ENCODE measurements around the gene MDP1. TPM values are rescaled to one million over a fixed set of nuclear protein-coding genes. Genes with fewer than 3 reads are reported as not detected.

Gene MDP1
- polyA plus RNA-seq, 1 experiment = 19.3 TPM

- DNase-seq (ENCODE audit: low read depth) = no peak
- ChIA-PET CTCF (interaction anchor here (1.2 to 1.6 kb wide), 3 partner anchors 24 to 127 kb away, joined by 3 to 4 read pairs (median 4); partner anchors contain the start of gene IRF9), POLR2A (no interaction called here)
- no peak for TF ChIP-seq CTCF (IDR thresholded peaks at IDR 0.05; ENCODE audit: insufficient read depth, low read depth, low read length)
- Histone ChIP-seq H3K27me3 (ENCODE audit: control insufficient read depth, insufficient read depth, low read length) (no peaks in the 10 kb centered on the region), H3K4me3 (ENCODE audit: low read depth, low read length) (no peak overlapping the region), H3K36me3 (ENCODE audit: control insufficient read depth, insufficient read depth, low read length) (peaks cover 44% of the 10 kb centered on the region)
Observed at GRCh38 chr14:24185026-24185425, 30.8 kb downstream of the MDP1 start.

GRCh38 chr14:24184104-24184970 is 31.5 kb downstream of the MDP1 start:
- Histone ChIP-seq H3K36me3 (ENCODE audit: control insufficient read depth, insufficient read depth, low read length) (peaks cover 45% of the 10 kb centered on the region), H3K4me3 (ENCODE audit: low read depth, low read length) (no peak overlapping the region), H3K27me3 (ENCODE audit: control insufficient read depth, insufficient read depth, low read length) (no peaks in the 10 kb centered on the region)
- TF ChIP-seq CTCF (IDR thresholded peaks at IDR 0.05; ENCODE audit: insufficient read depth, low read depth, low read length) = no peak
- POLR2A ChIA-PET = no interaction called here
- CTCF ChIA-PET = interaction anchor here (1.6 kb wide), 1 partner anchor 126 kb away, joined by 4 read pairs; no protein-coding TSS in a partner anchor
- DNase-seq (ENCODE audit: low read depth) = no peak

- peaks cover 55% of the 10 kb centered on the region for H3K36me3 ChIP-seq (ENCODE audit: control insufficient read depth, insufficient read depth, low read length)
- POLR2A ChIA-PET = no interaction called here
Observed at GRCh38 chr14:24183014-24183481, 32.8 kb downstream of the MDP1 start.

GRCh38 chr14:24182110-24182882 is 33.6 kb downstream of the MDP1 start:
- POLR2A ChIA-PET = interaction anchor here (0.6 kb wide), 1 partner anchor 12 kb away, joined by 3 read pairs; no protein-coding TSS in a partner anchor
- no peak for TF ChIP-seq CTCF (IDR thresholded peaks at IDR 0.05; ENCODE audit: insufficient read depth, low read depth, low read length)
- CTCF ChIA-PET = no interaction called here
- Histone ChIP-seq H3K27me3 (ENCODE audit: control insufficient read depth, insufficient read depth, low read length) (no peaks in the 10 kb centered on the region), H3K4me3 (ENCODE audit: low read depth, low read length) (no peak overlapping the region), H3K36me3 (ENCODE audit: control insufficient read depth, insufficient read depth, low read length) (peaks cover 59% of the 10 kb centered on the region)
- no peak for DNase-seq (ENCODE audit: low read depth)

More at GRCh38 chr14:24183014-24183481, 32.8 kb downstream of the MDP1 start:
- TF ChIP-seq CTCF (IDR thresholded peaks at IDR 0.05; ENCODE audit: insufficient read depth, low read depth, low read length) = no peak
- DNase-seq (ENCODE audit: low read depth) = no peak
- Histone ChIP-seq H3K4me3 (ENCODE audit: low read depth, low read length) (no peak overlapping the region), H3K27me3 (ENCODE audit: control insufficient read depth, insufficient read depth, low read length) (no peaks in the 10 kb centered on the region)
- CTCF ChIA-PET = no interaction called here
